Measurements from ENCODE around the gene TNS1.

GRCh38 chr2:217868265-217868892 is 134.4 kb downstream of the TNS1 start:
- TF ChIP-seq, protein P1, sequence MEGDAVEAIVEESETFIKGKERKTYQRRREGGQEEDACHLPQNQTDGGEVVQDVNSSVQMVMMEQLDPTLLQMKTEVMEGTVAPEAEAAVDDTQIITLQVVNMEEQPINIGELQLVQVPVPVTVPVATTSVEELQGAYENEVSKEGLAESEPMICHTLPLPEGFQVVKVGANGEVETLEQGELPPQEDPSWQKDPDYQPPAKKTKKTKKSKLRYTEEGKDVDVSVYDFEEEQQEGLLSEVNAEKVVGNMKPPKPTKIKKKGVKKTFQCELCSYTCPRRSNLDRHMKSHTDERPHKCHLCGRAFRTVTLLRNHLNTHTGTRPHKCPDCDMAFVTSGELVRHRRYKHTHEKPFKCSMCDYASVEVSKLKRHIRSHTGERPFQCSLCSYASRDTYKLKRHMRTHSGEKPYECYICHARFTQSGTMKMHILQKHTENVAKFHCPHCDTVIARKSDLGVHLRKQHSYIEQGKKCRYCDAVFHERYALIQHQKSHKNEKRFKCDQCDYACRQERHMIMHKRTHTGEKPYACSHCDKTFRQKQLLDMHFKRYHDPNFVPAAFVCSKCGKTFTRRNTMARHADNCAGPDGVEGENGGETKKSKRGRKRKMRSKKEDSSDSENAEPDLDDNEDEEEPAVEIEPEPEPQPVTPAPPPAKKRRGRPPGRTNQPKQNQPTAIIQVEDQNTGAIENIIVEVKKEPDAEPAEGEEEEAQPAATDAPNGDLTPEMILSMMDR (IDR thresholded peaks at IDR 0.05), result no peak
- TF ChIP-seq EZH2 (IDR thresholded peaks at IDR 0.05; ENCODE audit: borderline replicate concordance, insufficient read depth, low read depth, low read length, poor library complexity, severe bottlenecking), result no peak

Data from B cell (primary cell).